Effector CD4-positive, alpha-beta T cell (primary cell): ENCODE data around the gene MPV17.
"Not testable (repeated sequence)": the region's sequence is repeated elsewhere in the genome, so short reads cannot be mapped to it uniquely, and the experiment has no call there.

Source experiments
- DNase-seq: peaks from one replicate; pipeline ENCODE4 v3.0.0-alpha.2; 2020

Gene MPV17

GRCh38 chr2:27296481-27296880 lies 26.4 kb downstream of the MPV17 start:
- no peak for DNase-seq

GRCh38 chr2:27294928-27295327 lies 28.0 kb downstream of the MPV17 start:
- no peak for DNase-seq

- DNase-seq: no peak
Observed at GRCh38 chr2:27291865-27292264, 31.0 kb downstream of the MPV17 start.

- DNase-seq: no peak
Observed at GRCh38 chr2:27290549-27290948, 32.3 kb downstream of the MPV17 start.

GRCh38 chr2:27288610-27289009 lies 34.3 kb downstream of the MPV17 start:
- no peak for DNase-seq

GRCh38 chr2:27285481-27285880 lies 37.4 kb downstream of the MPV17 start:
- no peak for DNase-seq

GRCh38 chr2:27284996-27285395 lies 37.9 kb downstream of the MPV17 start:
- no peak for DNase-seq

- DNase-seq: no peak
Observed at GRCh38 chr2:27282892-27283291, 40.0 kb downstream of the MPV17 start.

- DNase-seq: no peak
Observed at GRCh38 chr2:27281855-27282559, 40.9 kb downstream of the MPV17 start, which contains the start of gene TRIM54. Gene TRIM54 (plus strand): TSS chr2:27282429. CDS start chr2:27282732, 303 bp downstream.

- no peak for DNase-seq
Observed at GRCh38 chr2:27281442-27281841, 41.5 kb downstream of the MPV17 start.

- no peak for DNase-seq
Observed at GRCh38 chr2:27280826-27281225, 42.1 kb downstream of the MPV17 start.

- DNase-seq: no peak
Observed at GRCh38 chr2:27278010-27278409, 44.9 kb downstream of the MPV17 start.

- DNase-seq: no peak
Observed at GRCh38 chr2:27275211-27276150, 47.4 kb downstream of the MPV17 start, which contains the start of gene DNAJC5G. Gene DNAJC5G (plus strand): TSS chr2:27275433. CDS start chr2:27276729, 1,296 bp downstream.

- not testable (repeated sequence) for DNase-seq
Observed at GRCh38 chr2:27272537-27273522, 50.1 kb downstream of the MPV17 start.

- DNase-seq: no peak
Observed at GRCh38 chr2:27271631-27272340, 51.1 kb downstream of the MPV17 start.

- no peak for DNase-seq
Observed at GRCh38 chr2:27270670-27271069, 52.2 kb downstream of the MPV17 start.

- no peak for DNase-seq
Observed at GRCh38 chr2:27270131-27270530, 52.8 kb downstream of the MPV17 start.

GRCh38 chr2:27268296-27268695 lies 54.6 kb downstream of the MPV17 start:
- not testable (repeated sequence) for DNase-seq

GRCh38 chr2:27265536-27265870 lies 57.4 kb downstream of the MPV17 start:
- no peak for DNase-seq

GRCh38 chr2:27264753-27265535 lies 58.0 kb downstream of the MPV17 start:
- DNase-seq: peak; percentile 51

- DNase-seq: no peak
Observed at GRCh38 chr2:27264253-27264752, 58.6 kb downstream of the MPV17 start.
